Activated naive CD8-positive, alpha-beta T cell treated with anti-CD3 and anti-CD28 coated beads, Interleukin-2, amount 50 U/mL, for 16 hours (primary cell): ENCODE data around the gene LRRIQ1.
"Not testable (repeated sequence)": the region's sequence is repeated elsewhere in the genome, so short reads cannot be mapped to it uniquely, and the experiment has no call there.

Experiments used
- DNase-seq: peaks from one replicate; pipeline ENCODE4 v3.0.0-alpha.2; 2020; ENCODE audit warnings: low read depth, low spot score

LRRIQ1 gene

DNA sequence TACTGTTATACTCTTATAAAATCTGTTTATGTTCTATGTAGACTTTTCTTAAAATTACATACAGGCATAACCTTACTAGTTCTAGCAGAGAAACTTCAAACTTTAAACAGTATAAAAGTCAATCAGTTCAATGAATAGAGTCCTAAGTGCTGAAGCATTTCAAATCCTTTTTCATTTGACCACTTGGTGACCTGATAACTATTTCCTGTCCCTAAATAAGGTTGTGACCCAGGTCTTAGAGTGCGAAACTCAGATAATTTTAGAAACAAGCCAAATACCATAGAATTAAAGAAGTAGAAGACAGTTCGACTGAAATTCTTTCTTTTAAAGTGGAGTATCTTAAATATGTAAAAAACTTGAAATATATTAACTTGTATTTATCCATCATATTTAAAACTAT lies 147.7 kb downstream of the LRRIQ1 start:
- DNase-seq = no peak

GRCh38 chr12:85186236-85186635 lies 150.1 kb downstream of the LRRIQ1 start:
- no peak for DNase-seq

DNA sequence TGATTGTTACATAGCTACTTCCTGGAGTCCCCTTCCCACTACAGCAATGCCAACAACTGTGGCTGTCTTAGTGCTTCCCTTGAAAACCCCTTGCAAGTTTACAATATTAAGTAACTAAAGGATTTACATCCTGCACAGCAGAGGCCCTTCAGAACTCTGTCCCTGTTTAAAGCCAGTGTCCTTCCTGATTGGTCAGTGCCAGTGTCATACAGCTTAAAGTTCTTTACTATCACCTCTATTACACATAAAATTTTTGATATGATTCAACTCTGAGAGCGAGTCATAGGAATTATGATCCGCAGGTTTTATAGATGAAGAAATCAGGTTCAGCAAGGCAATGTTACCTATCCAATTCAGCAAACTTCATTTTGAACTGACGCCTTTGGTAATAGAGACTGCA lies 152.5 kb downstream of the LRRIQ1 start:
- DNase-seq = no peak

DNA sequence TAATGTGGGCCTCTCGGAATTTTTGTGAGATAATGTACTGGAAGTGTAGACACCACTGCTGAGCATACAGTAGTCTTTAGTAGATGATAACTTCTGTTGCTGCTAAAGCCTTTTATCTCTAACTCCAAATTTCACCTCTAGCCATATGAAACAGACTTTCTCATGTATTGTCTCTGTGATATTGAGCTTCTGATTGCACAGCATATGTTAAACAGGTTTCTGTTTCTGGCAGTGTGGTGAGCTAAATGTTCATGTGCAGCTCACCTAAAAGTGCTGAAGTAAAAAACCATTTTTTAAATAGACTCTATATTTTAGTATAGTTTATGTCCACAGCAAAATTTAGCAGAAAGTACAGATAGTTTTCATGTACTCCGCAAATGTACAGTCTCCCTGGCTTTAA lies 154.6 kb downstream of the LRRIQ1 start:
- no peak for DNase-seq

GRCh38 chr12:85203809-85204208 lies 167.7 kb downstream of the LRRIQ1 start:
- DNase-seq = not testable (repeated sequence)

DNA sequence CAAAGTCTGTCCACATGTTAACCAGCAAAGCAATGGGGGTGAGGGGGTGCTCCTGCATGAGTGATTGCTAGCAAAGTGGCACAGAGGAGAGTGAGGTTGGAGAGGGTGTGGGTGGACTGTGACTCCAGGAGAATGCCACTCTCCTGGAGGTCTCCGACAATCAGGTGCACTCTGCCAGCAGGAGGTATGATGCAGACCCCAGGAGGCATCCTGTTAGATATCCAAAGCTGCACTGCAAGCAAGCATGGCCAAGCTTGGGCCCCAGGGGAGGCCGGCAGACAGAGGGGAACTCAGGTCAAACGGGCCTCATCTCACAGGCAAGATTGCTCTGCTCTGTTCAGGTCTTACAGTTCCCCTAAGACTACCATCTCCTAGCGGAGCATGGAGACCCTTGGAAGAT lies 170.4 kb downstream of the LRRIQ1 start:
- no peak for DNase-seq

DNA sequence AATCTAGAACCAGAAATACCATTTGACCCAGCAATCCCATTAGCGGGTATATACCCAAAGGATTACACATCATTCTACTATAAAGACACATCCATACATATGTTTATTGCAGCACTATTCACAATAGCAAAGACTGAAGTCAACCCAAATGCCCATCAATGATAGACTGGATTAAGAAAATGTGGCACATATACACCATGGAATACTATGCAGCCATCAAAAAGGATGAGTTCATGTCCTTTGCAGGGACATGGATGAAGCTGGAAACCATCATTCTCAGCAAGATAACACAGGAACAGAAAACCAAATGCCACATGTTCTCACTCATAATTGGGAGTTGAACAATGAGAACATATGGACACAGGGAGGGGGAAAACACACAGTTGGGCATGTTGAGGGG lies 188.2 kb downstream of the LRRIQ1 start:
- not testable (repeated sequence) for DNase-seq

- no peak for DNase-seq
Measured at GRCh38 chr12:85225501-85225900, 189.3 kb downstream of the LRRIQ1 start.

DNA sequence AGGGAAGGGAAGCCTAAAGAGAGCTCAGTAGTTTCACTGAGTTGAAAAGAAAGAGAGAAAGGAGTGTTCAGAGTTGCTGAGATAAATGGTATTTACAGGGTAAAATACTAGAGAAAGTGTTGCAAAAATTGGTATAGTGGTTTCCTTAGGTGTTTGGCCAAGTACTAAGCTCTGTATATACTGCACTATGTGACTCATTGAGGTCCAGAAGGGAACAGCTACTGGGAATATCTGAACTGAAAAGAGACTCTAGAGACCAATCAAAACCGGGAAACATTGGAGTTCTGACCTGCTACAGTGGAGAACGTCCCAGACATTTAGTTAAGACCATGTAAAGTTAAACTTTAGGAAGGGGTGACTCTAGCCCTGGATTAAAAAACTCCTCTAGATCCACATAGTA lies 201.2 kb downstream of the LRRIQ1 start:
- no peak for DNase-seq

- no peak for DNase-seq
Measured at GRCh38 chr12:85244561-85244960, 208.4 kb downstream of the LRRIQ1 start.

GRCh38 chr12:85253853-85254252 lies 217.7 kb downstream of the LRRIQ1 start:
- no peak for DNase-seq

GRCh38 chr12:85257671-85258070 lies 221.5 kb downstream of the LRRIQ1 start:
- no peak for DNase-seq

- DNase-seq = no peak
Measured at GRCh38 chr12:85260447-85260846, 224.3 kb downstream of the LRRIQ1 start.

GRCh38 chr12:85260896-85261295 lies 224.7 kb downstream of the LRRIQ1 start:
- DNase-seq = no peak

DNA sequence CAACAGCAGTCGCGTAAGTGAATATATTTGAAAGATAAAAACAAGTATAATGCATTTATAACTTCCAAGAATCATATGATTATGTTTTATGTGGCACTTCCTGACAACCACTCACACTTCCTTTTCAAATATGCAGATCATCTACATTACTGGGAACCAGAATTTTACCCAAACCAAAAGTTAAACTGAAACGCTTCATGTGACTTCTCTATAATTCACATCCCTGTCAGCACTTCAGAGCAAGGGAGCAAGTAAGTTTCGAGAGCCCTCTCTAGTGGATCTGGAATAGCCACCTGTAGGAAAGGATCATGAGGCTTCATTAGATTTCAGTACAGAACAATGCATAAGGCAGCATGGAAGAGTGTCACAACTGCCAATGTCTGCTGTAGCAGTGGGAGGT lies 230.2 kb downstream of the LRRIQ1 start:
- no peak for DNase-seq

DNA sequence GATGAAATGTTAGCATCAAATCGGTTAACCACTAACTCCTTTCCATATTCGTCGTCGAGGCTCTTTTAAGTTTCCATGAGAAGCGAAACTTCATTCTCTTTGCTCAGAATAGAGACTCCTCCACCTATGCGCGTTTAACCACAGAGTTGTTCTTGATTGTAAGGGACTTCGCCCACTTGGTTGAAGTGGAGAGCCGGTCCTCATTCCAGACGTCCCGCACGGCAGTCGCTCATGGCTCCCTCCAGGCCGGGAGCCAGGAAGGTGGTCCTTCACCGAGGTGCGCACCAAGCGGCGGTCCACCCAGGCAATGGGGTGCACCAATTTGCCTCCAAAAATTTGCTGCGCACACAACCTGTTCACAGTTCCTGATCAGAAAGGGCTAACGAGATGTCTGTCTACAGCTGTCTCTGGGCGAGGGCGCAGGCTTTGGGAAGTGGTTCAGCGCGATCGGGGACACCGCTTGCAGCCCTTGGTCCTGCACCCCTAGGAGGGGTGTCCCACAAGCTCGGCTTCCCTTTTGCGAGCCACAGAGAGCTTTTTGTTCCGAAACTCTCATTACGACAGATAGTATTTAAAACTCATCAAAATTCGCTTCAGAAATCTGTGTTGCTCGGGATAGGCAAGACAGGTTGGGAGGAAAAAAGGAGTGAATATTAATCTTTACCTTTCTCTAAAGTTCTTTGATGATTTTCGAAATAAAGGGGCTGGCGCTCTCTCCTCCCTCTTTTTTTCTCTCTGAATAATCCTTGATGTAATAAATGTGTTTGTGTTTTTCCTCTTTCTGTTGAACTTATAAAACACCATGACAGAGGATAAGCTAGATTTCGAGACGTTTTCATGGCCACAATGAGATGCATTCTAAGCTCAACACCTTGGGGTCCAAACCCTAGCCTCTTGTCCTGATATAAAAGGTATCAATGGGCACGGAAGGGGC lies 237.5 kb downstream of the LRRIQ1 start:
- no peak for DNase-seq

DNA sequence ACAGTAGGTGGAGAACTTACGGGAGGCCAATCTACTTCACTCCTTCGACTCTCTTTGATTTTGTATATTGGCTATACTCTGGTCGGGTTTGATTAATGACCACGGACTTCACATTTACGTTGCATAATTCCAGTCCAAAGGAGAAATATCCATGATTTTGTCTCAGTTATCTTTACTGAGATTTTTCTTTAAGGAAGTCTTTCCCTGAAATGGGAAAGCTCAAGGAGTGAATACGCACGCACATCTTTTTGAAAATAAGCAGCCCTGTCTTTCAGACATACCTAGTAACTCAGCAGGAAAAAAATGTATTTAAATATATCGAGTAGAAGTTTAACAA lies 238.1 kb downstream of the LRRIQ1 start:
- DNase-seq = no peak

- no peak for DNase-seq
Measured at GRCh38 chr12:85275374-85275773, 239.2 kb downstream of the LRRIQ1 start.

- no peak for DNase-seq
Measured at GRCh38 chr12:85277191-85277590, 241.0 kb downstream of the LRRIQ1 start.

- no peak for DNase-seq
Measured at GRCh38 chr12:85277900-85278597, 241.9 kb downstream of the LRRIQ1 start.

DNA sequence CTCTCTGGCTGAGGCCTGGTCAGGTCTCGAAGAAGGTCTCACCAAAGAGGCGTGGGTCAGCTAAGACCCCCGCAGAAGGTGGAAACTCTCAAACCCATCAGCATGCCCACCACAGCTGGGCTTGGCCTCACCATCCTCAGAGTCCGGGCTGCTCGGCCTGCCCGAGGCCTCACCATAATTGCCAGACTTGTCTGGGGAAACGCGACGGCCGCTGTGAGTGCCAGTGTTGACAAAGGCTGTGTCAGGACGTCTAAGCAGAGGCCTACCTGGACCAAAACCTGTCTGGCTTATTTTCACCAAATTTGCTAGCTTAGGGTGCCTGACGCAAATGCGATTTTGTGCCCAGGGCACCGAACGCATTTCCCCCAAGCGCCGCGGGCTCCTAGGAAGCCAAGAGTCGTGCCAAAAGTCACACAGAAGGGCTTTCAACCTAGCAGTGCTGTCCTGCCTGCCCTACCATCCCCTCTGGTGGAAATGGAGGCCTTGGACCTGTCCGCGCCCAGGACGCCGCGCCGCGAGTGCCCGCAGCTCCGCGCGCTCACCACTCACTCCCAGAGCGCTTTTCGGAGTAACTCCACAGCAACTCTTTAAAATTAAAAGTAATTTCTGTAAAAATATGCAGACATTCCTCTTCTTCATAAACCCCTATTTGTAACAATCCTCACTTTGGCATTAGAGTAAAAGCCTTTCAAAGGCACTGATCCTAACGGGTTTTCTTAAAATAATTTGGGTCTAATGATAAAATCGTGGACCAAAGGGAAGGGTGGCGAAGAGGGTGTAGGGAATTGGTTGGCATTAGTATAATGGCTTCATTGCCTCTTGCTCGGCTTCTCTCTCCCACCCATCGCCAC lies 242.7 kb downstream of the LRRIQ1 start:
- DNase-seq = no peak
